ENCODE measurements around the gene DNPEP.

Gene DNPEP

DNA sequence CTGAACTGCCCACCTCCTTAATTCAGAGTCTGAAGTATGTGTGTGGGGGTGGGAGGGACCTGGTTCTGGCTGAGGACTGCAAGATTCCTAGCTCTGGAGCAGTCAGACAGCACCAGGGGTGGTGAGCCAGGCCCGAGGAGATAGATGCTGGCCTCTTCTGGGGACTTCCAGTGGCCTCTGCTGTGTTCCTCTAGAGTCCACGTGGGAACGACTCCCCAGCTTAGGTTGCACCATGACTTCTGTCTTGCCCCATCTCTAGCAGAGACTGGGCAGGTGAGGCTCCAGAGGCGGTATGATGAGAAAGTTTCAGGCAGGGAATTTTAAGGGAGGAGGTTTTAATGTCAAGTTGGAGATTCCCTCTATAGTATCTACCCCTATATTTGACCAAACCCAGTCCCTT is 33.1 kb downstream of the DNPEP start:
- DNase-seq: no peak

DNA sequence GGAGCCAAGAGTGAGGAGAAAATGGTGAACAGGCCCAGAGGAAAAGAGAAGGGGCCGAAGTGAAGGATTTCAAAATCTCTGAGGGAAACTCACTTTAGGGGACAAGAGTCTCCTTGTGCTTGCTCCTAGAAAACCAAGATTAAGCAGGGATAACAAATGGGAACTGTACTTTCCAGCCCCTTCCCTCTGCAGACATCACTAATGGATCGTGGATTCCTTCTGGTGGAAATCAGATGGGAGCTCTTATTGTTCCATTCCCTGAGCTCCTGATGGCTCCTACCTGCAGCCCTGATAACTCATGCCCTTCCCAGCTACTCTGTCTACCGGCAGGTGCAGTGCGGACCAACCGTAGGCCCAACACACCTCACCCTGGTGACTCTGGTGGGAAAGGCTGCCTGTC is 34.6 kb downstream of the DNPEP start:
- DNase-seq: no peak

- peak; percentile 30 for DNase-seq
Measured at GRCh38 chr2:219352448-219353023, 35.2 kb downstream of the DNPEP start.

DNA sequence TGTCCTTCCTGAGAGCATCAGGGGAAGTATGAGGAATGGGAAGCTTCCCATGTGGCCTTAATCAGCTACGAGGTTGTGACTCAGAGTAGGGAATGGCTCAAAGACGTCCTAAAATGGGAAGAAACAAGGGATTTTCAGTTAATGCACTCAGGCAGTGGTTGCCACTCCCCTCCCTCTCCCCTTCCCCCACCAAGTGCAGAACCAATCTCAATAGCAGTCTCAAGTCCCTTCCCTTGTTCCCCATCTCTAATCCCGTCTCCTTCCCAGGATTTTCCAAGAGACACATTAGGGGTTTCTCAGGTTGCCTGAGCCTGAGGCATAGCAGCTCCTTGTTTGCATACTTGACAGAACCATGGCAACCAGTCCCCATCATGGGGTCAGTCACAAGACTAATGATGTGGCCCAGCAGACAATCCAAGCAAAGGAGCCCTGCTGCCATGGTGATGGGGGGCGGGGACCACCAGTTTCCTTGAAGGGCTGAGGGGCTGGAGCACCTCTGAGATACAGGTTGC is 36.9 kb downstream of the DNPEP start:
- DNase-seq: no peak

DNA sequence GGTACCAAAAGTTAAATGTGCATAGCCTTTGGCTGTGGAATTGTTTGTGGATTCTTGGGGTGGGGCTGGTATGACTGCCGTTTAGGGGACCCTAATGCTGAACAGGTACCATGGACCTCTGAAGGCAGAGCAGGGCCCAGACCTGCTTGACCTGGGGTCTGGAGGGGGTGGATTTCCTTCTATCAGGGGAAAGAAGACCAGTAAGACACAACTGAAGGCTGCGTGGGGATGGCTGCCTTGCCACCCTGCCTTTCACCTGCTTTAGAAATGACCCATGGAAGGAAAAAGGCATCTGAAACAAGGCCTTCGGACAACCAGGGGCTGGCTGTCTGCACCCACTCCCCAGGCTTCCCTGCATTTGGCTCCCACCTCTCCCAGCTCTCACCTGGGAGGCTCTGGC is 37.5 kb downstream of the DNPEP start:
- DNase-seq: no peak

DNA sequence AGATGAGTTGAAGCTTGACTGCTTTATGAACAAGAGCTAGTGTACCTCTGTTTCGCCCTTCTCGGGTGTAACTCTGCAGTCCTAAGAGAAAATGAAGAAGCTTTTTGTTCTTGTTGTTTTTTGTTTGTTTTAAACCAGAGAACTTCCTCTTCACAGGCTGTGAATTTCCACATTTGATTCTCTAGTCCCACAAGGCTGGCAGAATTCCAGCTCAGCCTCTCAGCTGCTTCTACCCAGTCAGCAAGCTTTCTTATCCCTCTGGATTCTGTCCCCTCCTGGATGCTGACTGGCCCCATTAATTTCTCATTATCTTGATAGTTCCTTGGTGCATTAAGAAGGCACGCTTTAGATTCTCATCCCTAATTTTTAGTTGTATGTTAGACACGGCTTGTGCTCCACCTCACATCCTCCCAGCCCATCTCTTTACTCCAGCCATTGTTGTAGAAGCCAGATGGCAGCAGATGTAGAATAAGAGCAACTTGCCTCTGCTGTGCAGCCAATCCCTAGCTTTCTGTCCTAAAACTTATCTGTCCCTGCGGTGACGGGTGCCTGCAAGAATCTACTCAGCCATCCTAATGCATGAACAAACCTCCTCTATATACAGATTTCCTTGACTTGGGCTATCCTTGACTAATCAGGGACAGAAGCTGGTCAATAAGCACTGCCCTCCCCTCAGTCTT is 42.8 kb downstream of the DNPEP start:
- peak; percentile 67 for DNase-seq

DNA sequence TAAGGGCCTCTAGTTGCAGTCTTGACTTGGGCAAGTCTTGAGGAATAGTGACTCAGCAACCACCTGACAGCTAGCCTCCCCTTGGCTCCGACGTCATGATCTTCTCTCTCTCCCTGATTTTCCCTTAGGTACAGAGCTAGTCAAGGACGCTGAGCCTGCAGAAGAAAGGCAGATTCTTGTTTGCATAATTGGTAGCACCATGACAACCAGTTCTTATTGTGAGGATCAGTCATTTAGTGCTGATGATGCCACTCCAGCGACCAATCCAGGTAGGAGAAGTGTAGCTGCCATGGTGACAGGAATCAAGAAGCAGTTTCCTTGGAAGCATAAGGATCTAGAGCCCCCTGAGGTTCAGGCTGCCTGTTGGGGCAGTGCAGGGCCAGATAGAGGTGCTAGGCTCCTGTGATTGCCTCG is 52.3 kb downstream of the DNPEP start:
- peak; percentile 70 for DNase-seq

GRCh38 chr2:219334076-219334475 is 53.6 kb downstream of the DNPEP start:
- no peak for DNase-seq

DNA sequence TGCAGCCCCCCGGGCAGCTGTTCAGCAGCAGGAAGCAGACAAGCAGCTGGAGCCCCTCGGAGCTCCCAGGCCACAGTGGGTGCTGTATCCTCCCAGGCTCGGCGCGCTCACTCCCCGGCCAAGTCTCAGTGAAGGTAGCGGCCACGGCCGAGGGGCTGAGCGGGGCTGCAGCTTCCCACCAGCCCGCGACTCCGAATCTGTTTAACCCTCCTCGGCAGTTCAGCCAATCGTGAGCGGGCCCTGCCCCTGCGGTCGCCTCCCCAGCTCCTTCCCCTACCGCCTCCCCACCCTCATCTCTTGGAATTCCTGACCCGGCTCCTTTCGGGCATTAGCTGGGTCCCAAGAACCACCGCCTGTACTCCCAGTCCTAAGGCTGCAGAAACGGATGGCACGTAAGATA is 55.2 kb downstream of the DNPEP start, which contains the start of gene RESP18:
Gene RESP18 (minus strand): TSS at position 203 of the 400 bp plus-strand sequence.
- DNase-seq: no peak

DNA sequence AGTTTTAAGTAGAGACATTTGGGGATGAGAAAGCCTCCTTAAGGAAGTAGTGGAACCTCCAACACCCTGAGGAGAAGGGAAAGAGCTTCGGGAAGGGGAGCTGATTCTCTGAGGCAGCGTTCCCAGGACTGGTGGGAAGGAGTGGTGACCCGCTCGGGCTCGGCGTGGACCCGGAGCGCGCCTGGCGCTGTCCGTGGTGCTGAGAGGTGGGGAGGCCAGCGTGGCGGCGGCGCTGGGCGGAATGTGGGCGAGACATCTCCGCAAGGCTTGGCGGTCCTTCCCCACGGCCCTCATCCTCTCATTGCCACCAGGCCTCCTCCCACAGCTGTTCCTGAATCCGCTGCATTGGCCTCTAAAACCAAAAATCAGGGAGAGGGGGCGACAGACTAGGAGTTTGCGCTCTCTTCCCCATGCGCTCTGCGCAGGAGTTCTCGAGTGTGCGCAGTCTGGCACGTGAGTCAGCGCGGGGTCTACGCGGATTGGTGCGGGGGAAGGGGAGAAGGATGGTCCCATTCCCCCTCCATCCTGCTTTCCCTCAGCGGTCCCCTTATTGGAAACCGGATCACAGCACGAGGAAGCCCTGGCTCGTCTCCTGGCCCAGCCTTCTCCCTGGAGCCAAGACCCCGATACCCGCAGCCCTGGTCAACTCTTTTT is 56.0 kb downstream of the DNPEP start:
- DNase-seq: no peak

- no peak for DNase-seq
Measured at GRCh38 chr2:219327719-219328118, 60.0 kb downstream of the DNPEP start.

GRCh38 chr2:219325657-219326315 is 61.9 kb downstream of the DNPEP start:
- DNase-seq: no peak

- DNase-seq: no peak
Measured at GRCh38 chr2:219325136-219325535, 62.6 kb downstream of the DNPEP start.

- no peak for DNase-seq
Measured at GRCh38 chr2:219323434-219323833, 64.3 kb downstream of the DNPEP start.

All from NCI-H1105 treated with DMSO at 0.1 percent for 48 hours (cell line).